Gastroesophageal sphincter (tissue), 4 donors: Measurements from ENCODE around the gene DIP2C. TPM values are rescaled to one million over a fixed set of nuclear protein-coding genes. Genes with fewer than 3 reads are reported as not detected.

Experiments
- ATAC-seq: fragments of 150-250 bp; one replicate; pipeline ENCODE4 v1.9.1; 2016; ENCODE audit warnings: mild to moderate bottlenecking, moderate library complexity
- H3K27ac ChIP-seq, 4 donors: fragments of 200-600 bp; sonication (generic) in 3 of 4; 1 replicate in 3 of 4; 2 replicates in 1 of 4; pipeline ENCODE4 v1.5.1; 2016 to 2019
- H3K27me3 ChIP-seq: fragments of 200-600 bp; sonication (generic); one replicate; pipeline ENCODE4 v1.5.1; 2019
- H3K36me3 ChIP-seq, 2 donors: fragments of 200-600 bp; sonication (generic); one replicate each; pipeline ENCODE4 v1.5.1; 2019; ENCODE audit warnings: control low read depth in 1 of 2
- H3K4me1 ChIP-seq, 3 donors: fragments of 200-600 bp; sonication (generic); 1 replicate in 2 of 3; 2 replicates in 1 of 3; pipeline ENCODE4 v1.5.1; 2016 to 2019; ENCODE audit warnings: control low read depth in 2 of 3
- H3K4me3 ChIP-seq, 2 donors: fragments of 200-600 bp; sonication (generic); one replicate each; pipeline ENCODE4 v1.5.1; 2019; ENCODE audit warnings: mild to moderate bottlenecking in 1 of 2, moderate library complexity in 1 of 2
- H3K9me3 ChIP-seq, 3 donors: fragments of 200-600 bp; sonication (generic); one replicate each; pipeline ENCODE4 v1.5.1; 2017 to 2019; ENCODE audit warnings: control low read depth in 2 of 3
- CTCF ChIP-seq, 4 experiments: fragments of 200-600 bp in 2 of 4; fragments of 450-650 bp in 2 of 4; sonication (generic) in 1 of 4; IDR thresholded peaks; one replicate each; pipeline ENCODE4 v1.5.1; 2017 to 2019; ENCODE audit warnings: antibody characterized with exemption in 4 of 4, mild to moderate bottlenecking in 2 of 4, moderate library complexity in 2 of 4
- EP300 ChIP-seq: sonication (generic); formaldehyde crosslinking; IDR thresholded peaks from one replicate; pipeline ENCODE4 v1.6.1; 2017; ENCODE audit warnings: antibody characterized with exemption, mild to moderate bottlenecking
- POLR2A ChIP-seq, 2 donors: fragments of 450-650 bp; IDR thresholded peaks; one replicate each; pipeline ENCODE4 v1.6.1; 2017; ENCODE audit warnings: antibody characterized with exemption in 2 of 2, mild to moderate bottlenecking in 2 of 2, moderate library complexity in 1 of 2
- POLR2AphosphoS5 ChIP-seq: sonication (generic); formaldehyde crosslinking; IDR thresholded peaks from one replicate; pipeline ENCODE4 v1.6.1; 2017; ENCODE audit warnings: antibody characterized with exemption
- WGBS, 2 donors: methylation state at CpG; one replicate each; pipeline ENCODE4 v1.1.5; 2018; ENCODE audit warnings: low coverage in 1 of 2; 5-methylcytosine and 5-hydroxymethylcytosine counted together
- total RNA-seq, 4 donors: library from RNA; depleted of rRNA; stranded (reverse); fragments of >200 nt; gene quantifications; one replicate each; pipeline ENCODE4 v1.1.0, GENCODE V29; 2016

The DIP2C gene
- total RNA-seq, 4 donors from 2014 or later: 40.8 to 73.8 (median 47.7) TPM

DNA sequence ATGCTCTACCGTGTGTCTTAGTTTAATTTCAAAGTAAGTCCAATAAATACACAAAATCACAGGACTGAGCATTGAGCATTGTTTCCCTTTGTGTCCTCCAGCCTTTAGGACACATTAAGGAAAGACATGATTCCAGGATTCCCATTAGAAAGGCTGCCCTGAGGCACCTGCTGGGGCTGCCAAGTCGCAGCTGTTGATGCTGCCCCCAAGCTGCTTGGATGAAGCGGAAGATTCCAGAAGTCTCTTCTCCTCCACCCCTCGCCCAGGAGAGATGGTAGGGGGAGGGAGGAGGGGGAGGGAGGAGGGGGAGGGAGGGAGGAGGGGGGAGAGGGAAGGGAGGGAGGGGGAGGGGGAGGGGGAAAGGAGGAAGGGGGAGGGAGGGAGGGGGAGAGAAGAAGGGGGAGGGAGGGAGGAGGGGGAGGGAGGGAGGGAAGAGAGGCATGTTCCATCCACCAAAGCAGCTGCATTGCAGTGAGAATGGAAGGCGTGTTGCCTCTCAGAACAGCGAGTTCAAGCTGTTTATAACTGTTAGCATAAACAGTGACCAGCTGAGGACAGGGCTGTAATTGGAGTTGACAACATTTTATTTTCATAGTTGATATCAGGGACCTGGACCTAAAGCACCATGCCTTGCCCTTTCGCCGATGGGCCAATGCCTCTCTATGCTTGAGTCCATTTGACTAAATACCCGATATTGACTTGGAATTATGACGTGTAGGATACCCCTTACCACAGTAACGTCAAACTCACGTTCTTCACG, 67.3 kb downstream of the DIP2C start:
- ATAC-seq: no peak
- Histone ChIP-seq H3K36me3 (no peaks in the 10 kb centered on the region), H3K4me1 (peaks cover 8 to 100% (median 50%) of the 10 kb centered on the region in 3 donors), H3K27ac (peak overlapping the region in 3 of 4 donors; percentile 90 to 93 (median 92)), H3K4me3 (no peak overlapping the region), H3K27me3 (no peaks in the 10 kb centered on the region), H3K9me3 (no peaks in the 10 kb centered on the region)
- WGBS, 2 donors: 27 to 57% methylated on average over 4 to 11 of the region's 13 CpGs
- peak; percentile 66 for TF ChIP-seq POLR2AphosphoS5
- no peak for TF ChIP-seq POLR2A (IDR thresholded peaks at IDR 0.05)

GRCh38 chr10:621513-621912, 68.0 kb downstream of the DIP2C start:
- Histone ChIP-seq H3K4me1 (peaks cover 8 to 100% (median 50%) of the 10 kb centered on the region in 3 donors), H3K27me3 (no peaks in the 10 kb centered on the region), H3K36me3 (no peaks in the 10 kb centered on the region), H3K27ac (peak overlapping the region in 2 of 4 donors; percentile 90 to 93), H3K9me3 (no peaks in the 10 kb centered on the region), H3K4me3 (no peak overlapping the region)
- ATAC-seq: no peak
- 75 to 81% methylated on average over 3 to 11 of the region's 13 CpGs for WGBS, 2 donors
- no peak for TF ChIP-seq CTCF (IDR thresholded peaks at IDR 0.05)

GRCh38 chr10:620971-621370, 68.5 kb downstream of the DIP2C start:
- Histone ChIP-seq H3K4me3 (no peak overlapping the region), H3K27me3 (no peaks in the 10 kb centered on the region), H3K9me3 (no peaks in the 10 kb centered on the region), H3K27ac (peak overlapping the region in 2 of 4 donors; percentile 90 to 93), H3K4me1 (peaks cover 8 to 99% (median 49%) of the 10 kb centered on the region in 3 donors), H3K36me3 (no peaks in the 10 kb centered on the region)
- 60% methylated on average over 1 to 2 of the region's 12 CpGs for WGBS, 2 donors
- TF ChIP-seq POLR2A (IDR thresholded peaks at IDR 0.05): no peak
- TF ChIP-seq EP300: no peak
- TF ChIP-seq POLR2AphosphoS5: no peak
- no peak for TF ChIP-seq CTCF (IDR thresholded peaks at IDR 0.05)
- no peak for ATAC-seq

DNA sequence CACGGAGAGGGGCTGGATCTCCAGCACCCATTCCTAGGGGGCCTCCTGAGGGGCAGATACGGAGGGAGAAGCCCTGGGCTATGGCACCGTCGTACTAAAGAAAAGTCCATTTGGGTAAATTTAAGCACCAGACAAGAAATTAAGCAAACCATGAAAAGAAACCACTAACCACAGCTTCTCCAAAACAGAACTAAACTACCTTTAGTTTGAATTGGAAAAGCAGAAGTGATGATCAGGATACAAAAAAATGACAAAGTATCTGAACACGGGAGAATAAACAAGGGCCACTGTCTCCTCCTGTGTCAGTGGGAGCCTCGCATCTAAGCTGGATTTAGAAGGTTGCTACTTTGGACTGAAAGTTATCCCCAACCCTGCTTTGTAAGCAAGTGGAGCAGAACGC, 69.1 kb downstream of the DIP2C start:
- WGBS, 2 donors: 72 to 87% methylated on average over 3 to 5 of the region's 7 CpGs
- H3K27me3 ChIP-seq: no peaks in the 10 kb centered on the region
- no peaks in the 10 kb centered on the region for H3K36me3 ChIP-seq
- no peak for ATAC-seq
- peaks cover 8 to 98% (median 43%) of the 10 kb centered on the region in 3 donors for H3K4me1 ChIP-seq
- no peak overlapping the region for H3K4me3 ChIP-seq
- TF ChIP-seq EP300: no peak
- no peak for TF ChIP-seq CTCF (IDR thresholded peaks at IDR 0.05)
- TF ChIP-seq POLR2A (IDR thresholded peaks at IDR 0.05): no peak
- TF ChIP-seq POLR2AphosphoS5: no peak
- peak overlapping the region in 2 of 4 donors; percentile 90 to 93 for H3K27ac ChIP-seq
- H3K9me3 ChIP-seq: no peaks in the 10 kb centered on the region

- Histone ChIP-seq H3K36me3 (no peaks in the 10 kb centered on the region), H3K27me3 (no peaks in the 10 kb centered on the region), H3K9me3 (no peaks in the 10 kb centered on the region), H3K27ac (peak overlapping the region in 2 of 4 donors; percentile 90 to 93), H3K4me1 (peaks cover 8 to 98% (median 37%) of the 10 kb centered on the region in 3 donors), H3K4me3 (no peak overlapping the region)
- no peak for ATAC-seq
- 68 to 93% methylated on average over 2 to 3 of the region's 12 CpGs for WGBS, 2 donors
- no peak for TF ChIP-seq EP300
- TF ChIP-seq POLR2AphosphoS5: no peak
- TF ChIP-seq CTCF (IDR thresholded peaks at IDR 0.05): no peak
- TF ChIP-seq POLR2A (IDR thresholded peaks at IDR 0.05): no peak
Observed at GRCh38 chr10:619710-620109, 69.8 kb downstream of the DIP2C start.
